MM.1S (cell line): ENCODE measurements around the gene ZNF670.

Source experiments
- EZH2 ChIP-seq: fragments of 300-600 bp; sonication (generic); optimal IDR thresholded peaks from 2 replicates; pipeline ENCODE3; 2017; ENCODE audit warnings: low read depth, mild to moderate bottlenecking, antibody characterized with exemption, low read length, mixed read lengths
- TF ChIP-seq, protein P1 (sequence below): fragments of 300-600 bp; sonication (generic); IDR thresholded peaks from 2 replicates; pipeline ENCODE4 v1.5.1; 2016; ENCODE audit warnings: antibody characterized with exemption, low read length, mixed read lengths

DNA sequence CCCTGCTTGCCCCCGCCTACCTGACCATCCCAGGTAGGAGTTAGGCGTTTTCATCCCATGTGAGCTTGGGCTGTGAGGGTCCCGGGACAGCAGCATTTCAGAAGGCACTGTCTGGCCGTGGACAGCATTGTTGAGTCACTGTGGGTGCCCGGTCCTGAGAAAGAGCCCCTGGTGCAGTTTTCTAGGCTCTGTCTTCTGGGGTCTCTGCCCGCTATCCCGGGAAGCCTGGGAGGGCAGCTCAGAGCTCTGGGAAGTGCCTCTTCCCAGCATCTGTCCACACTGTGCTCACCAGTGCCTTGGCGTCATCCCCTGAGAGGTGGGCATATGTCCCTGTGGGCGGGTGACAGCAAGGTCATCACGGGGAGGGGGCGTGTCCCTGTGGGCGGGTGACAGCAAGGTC is 36.9 kb upstream of the ZNF670 start:
- TF ChIP-seq, protein P1, sequence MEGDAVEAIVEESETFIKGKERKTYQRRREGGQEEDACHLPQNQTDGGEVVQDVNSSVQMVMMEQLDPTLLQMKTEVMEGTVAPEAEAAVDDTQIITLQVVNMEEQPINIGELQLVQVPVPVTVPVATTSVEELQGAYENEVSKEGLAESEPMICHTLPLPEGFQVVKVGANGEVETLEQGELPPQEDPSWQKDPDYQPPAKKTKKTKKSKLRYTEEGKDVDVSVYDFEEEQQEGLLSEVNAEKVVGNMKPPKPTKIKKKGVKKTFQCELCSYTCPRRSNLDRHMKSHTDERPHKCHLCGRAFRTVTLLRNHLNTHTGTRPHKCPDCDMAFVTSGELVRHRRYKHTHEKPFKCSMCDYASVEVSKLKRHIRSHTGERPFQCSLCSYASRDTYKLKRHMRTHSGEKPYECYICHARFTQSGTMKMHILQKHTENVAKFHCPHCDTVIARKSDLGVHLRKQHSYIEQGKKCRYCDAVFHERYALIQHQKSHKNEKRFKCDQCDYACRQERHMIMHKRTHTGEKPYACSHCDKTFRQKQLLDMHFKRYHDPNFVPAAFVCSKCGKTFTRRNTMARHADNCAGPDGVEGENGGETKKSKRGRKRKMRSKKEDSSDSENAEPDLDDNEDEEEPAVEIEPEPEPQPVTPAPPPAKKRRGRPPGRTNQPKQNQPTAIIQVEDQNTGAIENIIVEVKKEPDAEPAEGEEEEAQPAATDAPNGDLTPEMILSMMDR, result no peak
- TF ChIP-seq EZH2, result no peak
